Ovary (tissue), 9 donors: Measurements from ENCODE around the gene BIRC3. TPM values are rescaled to one million over a fixed set of nuclear protein-coding genes. Genes with fewer than 3 reads are reported as not detected.
"Not testable (repeated sequence)": the region's sequence is repeated elsewhere in the genome, so short reads cannot be mapped to it uniquely, and the experiment has no call there.

ENCODE experiments used
- DNase-seq, 5 donors: peaks; one replicate each; pipeline ENCODE4 v3.0.0-alpha.2; 2019 to 2020
- H3K27ac ChIP-seq, 2 donors: fragments of 200-600 bp; one replicate each; pipeline versions ENCODE4 v1.5.1 to v1.8.0; 2019 to 2022
- H3K27me3 ChIP-seq: fragments of 200-600 bp; one replicate; pipeline ENCODE4 v1.8.0; 2022
- H3K36me3 ChIP-seq: fragments of 200-600 bp; sonication (generic); one replicate; pipeline ENCODE4 v1.5.1; 2019
- H3K4me1 ChIP-seq: one replicate; pipeline ENCODE4 v1.8.1; 2013; ENCODE audit warnings: mild to moderate bottlenecking, moderate library complexity; ENCODE audit not compliant: insufficient read depth
- H3K4me3 ChIP-seq: fragments of 200-600 bp; sonication (generic); one replicate; pipeline ENCODE4 v1.5.1; 2017
- H3K9me3 ChIP-seq, 2 donors: fragments of 200-600 bp in 1 of 2; sonication (generic) in 1 of 2; one replicate each; pipeline versions ENCODE4 v1.5.1 to v1.8.1; 2013 to 2019; ENCODE audit warnings: mild to moderate bottlenecking in 1 of 2, moderate library complexity in 1 of 2
- EP300 ChIP-seq: sonication (generic); formaldehyde crosslinking; IDR thresholded peaks from one replicate; pipeline ENCODE4 v1.6.1; 2017; ENCODE audit warnings: antibody characterized with exemption
- POLR2A ChIP-seq: fragments of 450-650 bp; IDR thresholded peaks from one replicate; pipeline ENCODE4 v1.6.1; 2017; ENCODE audit warnings: antibody characterized with exemption, mild to moderate bottlenecking, moderate library complexity
- WGBS, 3 donors: extraction: QIAGEN DNeasy Blood & Tissue Kit in 1 of 3; methylation state at CpG; one replicate each; pipeline versions ENCODE4 v1.1.5 to v1.1.7; 2013 to 2017; 5-methylcytosine and 5-hydroxymethylcytosine counted together
- intact Hi-C, 4 donors: fragments of 100-400 bp; cut with DNase I; formaldehyde crosslinking; loops; one replicate each; pipeline versions ENCODE4 v1.11.0 to v1.15.1; 2022 to 2023
- polyA plus RNA-seq, 2 donors: library from polyadenylated mRNA; stranded (reverse); fragments of 200-250 nt in 1 of 2; fragments of 350-450 nt in 1 of 2; fragmentation: Illumina TruSeq in 1 of 2; extraction: RNeasy Lipid Tissue Mini Kit (QIAGEN cat#74804) in 1 of 2; gene quantifications; one replicate each; pipeline ENCODE4 v1.2.3, GENCODE V29; 2013 to 2014
- total RNA-seq, 7 donors: library from RNA; depleted of rRNA in 2 of 7; stranded (reverse); fragments of >200 nt in 2 of 7; fragmentation: NEBNext Ultra II Directional in 3 of 7; extraction: Animal tissue kit (Norgen Biotek cat#: 25700) in 3 of 7; gene quantifications; one replicate each; pipeline versions ENCODE4 v1.1.0 to v1.2.4, GENCODE V29; 2016 to 2023
- TF ChIP-seq, protein P1 (sequence below), 3 donors: fragments of 450-650 bp in 2 of 3; fragments of 200-600 bp in 1 of 3; IDR thresholded peaks; one replicate each; pipeline versions ENCODE4 v1.5.1 to v1.8.0; 2016 to 2022; ENCODE audit warnings: antibody characterized with exemption in 3 of 3, mild to moderate bottlenecking in 1 of 3
- donor health status: DM: no; HTN: no; CAD: no; lungs with moderate emphysema.
- donor health status: DM: no; HTN: no; CAD: no.
- donor health status: Bipolar disorder and iron deficiency.
- donor health status: DM: yes; HTN: yes; CAD: no.
- donor health status: DM: no; HTN: no; CAD: no.
- donor health status: DM: yes; HTN: yes; CAD: no.

Gene BIRC3
- total and polyA plus RNA-seq, 9 donors = 1.9 to 111 (median 5.1) TPM

DNA sequence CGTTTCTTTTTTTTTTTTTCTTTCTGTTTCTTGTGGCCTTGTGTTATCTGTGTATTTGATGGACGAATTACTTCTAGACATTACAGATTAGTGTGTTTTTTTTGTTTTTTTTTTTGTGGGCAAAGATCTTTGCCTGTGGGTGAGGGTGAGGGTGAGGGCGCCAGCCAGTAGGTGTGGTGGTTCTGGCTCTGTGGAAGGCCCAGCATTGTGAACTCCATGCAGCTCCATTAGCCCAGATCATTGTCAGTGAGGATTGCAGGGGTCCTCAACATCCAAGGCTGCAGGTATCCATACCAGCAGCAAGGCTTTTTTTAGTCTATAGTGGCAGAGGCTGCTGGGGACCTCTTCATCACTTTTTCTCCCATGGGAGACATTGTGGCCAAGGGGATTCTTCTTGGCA lies 43.4 kb downstream of the BIRC3 start:
- no peaks in the 10 kb centered on the region for H3K36me3 ChIP-seq
- H3K4me1 ChIP-seq = no peaks in the 10 kb centered on the region
- H3K27me3 ChIP-seq = no peaks in the 10 kb centered on the region
- TF ChIP-seq EP300 (no peak), POLR2A (no peak)
- TF ChIP-seq, protein P1, sequence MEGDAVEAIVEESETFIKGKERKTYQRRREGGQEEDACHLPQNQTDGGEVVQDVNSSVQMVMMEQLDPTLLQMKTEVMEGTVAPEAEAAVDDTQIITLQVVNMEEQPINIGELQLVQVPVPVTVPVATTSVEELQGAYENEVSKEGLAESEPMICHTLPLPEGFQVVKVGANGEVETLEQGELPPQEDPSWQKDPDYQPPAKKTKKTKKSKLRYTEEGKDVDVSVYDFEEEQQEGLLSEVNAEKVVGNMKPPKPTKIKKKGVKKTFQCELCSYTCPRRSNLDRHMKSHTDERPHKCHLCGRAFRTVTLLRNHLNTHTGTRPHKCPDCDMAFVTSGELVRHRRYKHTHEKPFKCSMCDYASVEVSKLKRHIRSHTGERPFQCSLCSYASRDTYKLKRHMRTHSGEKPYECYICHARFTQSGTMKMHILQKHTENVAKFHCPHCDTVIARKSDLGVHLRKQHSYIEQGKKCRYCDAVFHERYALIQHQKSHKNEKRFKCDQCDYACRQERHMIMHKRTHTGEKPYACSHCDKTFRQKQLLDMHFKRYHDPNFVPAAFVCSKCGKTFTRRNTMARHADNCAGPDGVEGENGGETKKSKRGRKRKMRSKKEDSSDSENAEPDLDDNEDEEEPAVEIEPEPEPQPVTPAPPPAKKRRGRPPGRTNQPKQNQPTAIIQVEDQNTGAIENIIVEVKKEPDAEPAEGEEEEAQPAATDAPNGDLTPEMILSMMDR (IDR thresholded peaks at IDR 0.05) = no peak
- intact Hi-C loops = loop anchor here in 1 of 4 donors (10.0 kb wide), 1 partner anchor 134 kb away; no protein-coding TSS in a partner anchor
- no peak overlapping the region for H3K27ac ChIP-seq
- H3K9me3 ChIP-seq = no peaks in the 10 kb centered on the region
- no peak overlapping the region for H3K4me3 ChIP-seq
- WGBS, 3 donors = 74 to 85% (median 80%) methylated on average over 3 of the region's 3 CpGs
- no peak for DNase-seq

DNA sequence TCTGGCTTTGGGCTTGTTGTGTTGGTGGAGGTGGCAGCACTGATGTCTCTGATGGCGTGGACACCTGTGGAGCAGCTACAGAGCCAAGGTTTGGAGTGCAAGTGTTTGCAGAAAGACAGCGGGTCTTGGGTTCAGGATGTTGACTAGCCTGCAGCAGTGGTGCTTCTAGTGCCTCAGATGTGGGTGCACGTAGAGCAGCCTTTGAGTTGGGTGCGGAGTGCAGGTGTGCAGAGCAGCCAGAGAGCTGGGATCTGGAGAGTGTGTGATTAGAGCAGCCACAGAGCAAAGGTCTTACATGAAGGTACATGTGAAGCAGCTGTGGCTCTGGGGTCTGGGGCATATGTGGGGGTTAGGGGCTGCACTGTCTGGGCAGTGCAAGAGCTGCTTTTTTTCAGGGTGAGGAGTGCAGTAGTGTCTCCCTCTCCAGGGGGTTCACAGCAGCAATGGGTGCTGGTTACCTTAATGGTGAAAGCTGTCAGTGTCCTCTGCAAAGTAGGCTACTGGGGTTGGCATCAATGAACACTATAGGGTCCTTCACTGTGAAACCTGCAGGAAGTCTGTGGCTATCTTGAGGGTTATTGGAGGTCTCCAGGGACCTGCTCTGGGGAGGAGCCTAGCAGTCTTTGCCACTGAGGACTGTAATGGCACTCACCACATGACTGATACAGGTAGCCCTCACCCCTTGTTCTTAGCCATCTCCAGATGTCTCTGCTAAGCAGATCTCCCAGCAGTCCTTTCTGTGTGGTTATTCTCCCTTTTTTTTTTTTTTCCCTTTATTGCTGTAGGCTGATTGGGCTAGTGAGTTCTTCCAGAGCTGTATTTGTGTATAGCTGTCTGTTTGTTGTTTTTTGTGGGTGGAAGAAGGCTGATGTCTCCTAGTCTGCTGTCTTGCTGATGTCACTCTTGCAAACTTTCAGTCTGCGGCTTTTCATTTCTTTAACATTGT lies 44.1 kb downstream of the BIRC3 start:
- Histone ChIP-seq H3K27me3 (no peaks in the 10 kb centered on the region), H3K27ac (no peak overlapping the region), H3K4me3 (no peak overlapping the region), H3K36me3 (no peaks in the 10 kb centered on the region), H3K9me3 (no peaks in the 10 kb centered on the region), H3K4me1 (no peaks in the 10 kb centered on the region)
- 98 to 99% (median 99%) methylated on average over 5 of the region's 5 CpGs for WGBS, 3 donors
- intact Hi-C loops = loop anchor here in 1 of 4 donors (10.0 kb wide), 1 partner anchor 133 kb away; no protein-coding TSS in a partner anchor
- TF ChIP-seq POLR2A (no peak), EP300 (no peak)
- TF ChIP-seq, protein P1 (IDR thresholded peaks at IDR 0.05) = no peak
- no peak for DNase-seq

DNA sequence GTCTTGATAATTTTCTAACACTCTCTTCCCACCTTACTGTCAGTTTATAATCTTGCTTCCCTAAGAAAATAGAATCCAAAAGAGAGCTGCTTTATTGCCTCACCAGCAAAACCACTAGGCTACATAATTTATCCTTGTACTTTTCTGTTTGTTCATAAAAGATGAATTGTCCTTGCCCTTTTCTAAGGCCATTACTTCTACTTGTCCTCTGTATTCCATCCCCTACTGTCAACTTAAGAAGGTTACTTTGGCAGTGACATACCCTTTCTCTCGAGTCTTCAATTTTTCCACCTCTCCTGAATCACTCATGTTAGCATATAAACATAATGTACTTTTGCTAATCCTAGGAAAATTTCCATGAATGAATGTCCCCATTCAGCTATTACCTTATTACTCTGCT lies 47.7 kb downstream of the BIRC3 start:
- TF ChIP-seq EP300 = no peak
- no peak for TF ChIP-seq POLR2A

DNA sequence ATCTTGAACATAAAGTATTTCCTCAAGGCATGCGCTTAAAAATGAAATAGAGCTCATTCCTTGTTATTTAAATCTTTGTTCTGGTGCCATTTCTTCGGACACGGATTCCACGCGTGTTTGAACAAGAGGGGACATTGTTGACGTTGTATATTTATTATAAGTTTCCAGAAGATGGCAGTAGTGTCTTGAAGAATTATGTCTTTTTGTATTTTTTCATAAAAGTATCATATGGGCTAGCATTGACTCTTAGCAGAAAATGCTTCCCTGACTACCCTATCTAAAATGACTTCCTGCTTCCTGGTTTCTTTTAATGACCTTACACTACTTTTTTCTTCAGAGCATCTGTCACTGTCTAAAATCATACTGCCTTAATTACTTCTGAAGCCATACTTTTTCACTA lies 50.1 kb downstream of the BIRC3 start:
- no peaks in the 10 kb centered on the region for H3K9me3 ChIP-seq
- intact Hi-C loops = loop anchor here in 1 of 4 donors (10.0 kb wide), 1 partner anchor 127 kb away; no protein-coding TSS in a partner anchor
- WGBS, 3 donors = 15 to 24% (median 16%) methylated on average over 6 of the region's 6 CpGs
- H3K27ac ChIP-seq = no peak overlapping the region
- H3K4me1 ChIP-seq = no peaks in the 10 kb centered on the region
- no peak overlapping the region for H3K4me3 ChIP-seq
- DNase-seq = no peak
- TF ChIP-seq EP300 (no peak), POLR2A (no peak)
- TF ChIP-seq, protein P1 (IDR thresholded peaks at IDR 0.05) = no peak
- no peaks in the 10 kb centered on the region for H3K36me3 ChIP-seq
- no peaks in the 10 kb centered on the region for H3K27me3 ChIP-seq

More for the DNA sequence above, 47.7 kb downstream of the BIRC3 start:
- Histone ChIP-seq H3K27ac (no peak overlapping the region), H3K27me3 (no peaks in the 10 kb centered on the region), H3K4me1 (no peaks in the 10 kb centered on the region), H3K4me3 (no peak overlapping the region), H3K36me3 (no peaks in the 10 kb centered on the region), H3K9me3 (no peaks in the 10 kb centered on the region)
- WGBS, 3 donors = 76 to 82% (median 77%) methylated on average over 1 of the region's 1 CpG
- intact Hi-C loops = loop anchor here in 1 of 4 donors (10.0 kb wide), 1 partner anchor 130 kb away; no protein-coding TSS in a partner anchor
- DNase-seq = no peak

DNA sequence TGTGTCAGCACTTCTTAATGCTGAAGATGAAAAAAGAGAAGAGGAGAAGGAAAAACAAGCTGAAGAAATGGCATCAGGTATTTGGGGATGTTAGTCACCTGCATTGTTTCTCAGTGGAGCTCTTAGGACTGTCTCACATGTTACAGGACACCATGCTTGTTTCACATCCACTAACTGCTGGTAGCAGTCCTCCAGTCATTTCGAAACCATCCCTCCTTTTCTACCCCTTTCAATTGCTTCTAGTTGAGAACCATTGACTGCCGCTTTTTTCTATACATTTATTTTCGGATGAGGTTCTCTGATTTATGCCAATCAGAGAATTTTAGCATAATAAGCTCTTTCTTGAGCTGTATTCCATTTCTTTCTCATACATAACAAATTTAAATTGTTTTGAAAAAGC lies 51.2 kb downstream of the BIRC3 start:
- intact Hi-C loops = loop anchor here in 1 of 4 donors (10.0 kb wide), 1 partner anchor 126 kb away; no protein-coding TSS in a partner anchor
- TF ChIP-seq POLR2A (no peak), EP300 (no peak)
- TF ChIP-seq, protein P1 (IDR thresholded peaks at IDR 0.05) = no peak
- 87 to 92% (median 90%) methylated on average over 3 of the region's 3 CpGs for WGBS, 3 donors

DNA sequence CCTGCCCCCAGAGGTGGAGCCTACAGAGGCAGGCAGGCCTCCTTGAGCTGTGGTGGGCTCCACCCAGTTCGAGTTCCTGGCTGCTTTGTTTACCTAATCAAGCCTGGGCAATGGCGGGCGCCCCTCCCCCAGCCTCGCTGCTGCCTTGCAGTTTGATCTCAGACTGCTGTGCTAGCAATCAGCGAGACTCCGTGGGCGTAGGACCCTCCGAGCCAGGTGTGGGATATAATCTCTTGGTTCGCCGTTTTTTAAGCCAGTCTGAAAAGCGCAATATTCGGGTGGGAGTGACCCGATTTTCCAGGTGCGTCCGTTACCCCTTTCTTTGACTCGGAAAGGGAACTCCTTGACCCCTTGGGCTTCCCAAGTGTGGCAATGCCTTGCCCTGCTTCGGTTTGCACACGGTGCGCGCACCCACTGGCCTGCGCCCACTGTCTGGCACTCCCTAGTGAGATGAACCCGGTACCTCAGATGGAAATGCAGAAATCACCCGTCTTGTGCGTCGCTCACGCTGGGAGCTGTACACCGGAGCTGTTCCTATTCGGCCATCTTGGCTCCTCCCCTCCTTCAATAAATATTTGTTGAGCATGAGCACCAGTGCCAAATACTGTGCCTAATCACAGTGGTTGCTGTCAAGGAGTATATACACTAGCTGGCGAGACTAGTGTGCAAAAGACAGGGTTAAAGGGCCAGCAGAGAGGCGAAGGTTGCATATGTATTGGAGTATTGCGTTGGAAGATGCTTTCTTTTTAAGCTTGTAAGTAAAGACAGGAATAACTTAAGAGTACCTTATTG lies 57.5 kb downstream of the BIRC3 start:
- intact Hi-C loops, H3K27me3 ChIP-seq, DNase-seq, H3K4me1 ChIP-seq, H3K4me3 ChIP-seq, H3K9me3 ChIP-seq, H3K36me3 ChIP-seq, H3K27ac ChIP-seq: not testable (repeated sequence)
- 82 to 84% (median 84%) methylated on average over 30 to 31 of the region's 31 CpGs for WGBS, 3 donors

More for the DNA sequence above, 51.2 kb downstream of the BIRC3 start:
- no peak for DNase-seq
- Histone ChIP-seq H3K4me1 (no peaks in the 10 kb centered on the region), H3K36me3 (no peaks in the 10 kb centered on the region), H3K4me3 (no peak overlapping the region), H3K27ac (no peak overlapping the region), H3K27me3 (no peaks in the 10 kb centered on the region), H3K9me3 (no peaks in the 10 kb centered on the region)
